IMR-90 (cell line): Measurements from ENCODE around the gene DPH3. TPM values are rescaled to one million over a fixed set of nuclear protein-coding genes. Genes with fewer than 3 reads are reported as not detected.

ENCODE experiments used
- ATAC-seq: fragments of 200-7000 bp; cut with Tn5 transposase; 2 replicates; pipeline ENCODE4 v1.9.1; 2020; ENCODE audit warnings: low read depth, mild to moderate bottlenecking, moderate library complexity
- BruUV-seq: library from RNA; stranded (reverse); fragments of 400-500 nt; replicated peaks from 2 replicates; lab custom pipeline; 2021; lab: Mats Ljungman, UMichigan
- CTCF ChIA-PET: fragments of 300-600 bp; formaldehyde crosslinking; extraction: SDS; loops from one replicate; lab custom pipeline; 2021; ENCODE audit warnings: antibody characterized with exemption; lab: Yijun Ruan, JAX
- POLR2A ChIA-PET: fragments of 300-600 bp; sonication (Branson Sonifier 250); formaldehyde crosslinking; loops from one replicate; lab custom pipeline; 2022; ENCODE audit warnings: antibody characterized with exemption; ENCODE audit not compliant: unreplicated experiment; lab: Charles Lee
- DNase-seq: peaks from one replicate; pipeline ENCODE4 v3.0.0; 2013
- H2AFZ ChIP-seq: replicated peaks from 2 replicates; pipeline ENCODE3; 2013; ENCODE audit warnings: low read length, mild to moderate bottlenecking; ENCODE audit not compliant: poor library complexity
- H2AK5ac ChIP-seq: 2 replicates; pipeline ENCODE4 v1.6.1; 2013; ENCODE audit warnings: low read depth, low read length, inconsistent platforms
- H2AK9ac ChIP-seq: replicated peaks from 2 replicates; pipeline ENCODE3; 2013; ENCODE audit warnings: mild to moderate bottlenecking, low read depth, low read length, moderate library complexity; ENCODE audit not compliant: poor library complexity
- H2BK120ac ChIP-seq: 2 replicates; pipeline ENCODE4 v1.6.1; 2013; ENCODE audit warnings: low read depth, low read length, inconsistent platforms
- H2BK15ac ChIP-seq: 3 replicates; pipeline ENCODE4 v1.6.1; 2013; ENCODE audit warnings: low read depth, low read length, inconsistent platforms
- H2BK20ac ChIP-seq: 2 replicates; pipeline ENCODE4 v1.6.1; 2013; ENCODE audit warnings: low read depth, mild to moderate bottlenecking, inconsistent platforms, low read length, moderate library complexity
- H2BK5ac ChIP-seq: 2 replicates; pipeline ENCODE4 v1.6.1; 2013; ENCODE audit warnings: mild to moderate bottlenecking, low read depth, low read length, inconsistent platforms; ENCODE audit not compliant: poor library complexity, severe bottlenecking
- H3K14ac ChIP-seq: replicated peaks from 2 replicates; pipeline ENCODE4 v1.6.1; 2013; ENCODE audit warnings: low read depth, low read length, inconsistent platforms
- H3K18ac ChIP-seq: 2 replicates; pipeline ENCODE4 v1.6.1; 2013; ENCODE audit warnings: low read depth, low read length, control low read depth
- H3K23ac ChIP-seq: 2 replicates; pipeline ENCODE4 v1.6.1; 2013; ENCODE audit warnings: low read depth, low read length, inconsistent platforms
- H3K27ac ChIP-seq: 2 replicates; pipeline ENCODE4 v1.5.1; 2013; ENCODE audit warnings: mild to moderate bottlenecking, control low read depth, low read length; ENCODE audit not compliant: insufficient read depth
- H3K27me3 ChIP-seq: 2 replicates; pipeline ENCODE4 v1.6.1; 2013; ENCODE audit warnings: low read length; ENCODE audit not compliant: control insufficient read depth, insufficient read depth
- H3K36me3 ChIP-seq: 2 replicates; pipeline ENCODE4 v1.6.1; 2013; ENCODE audit warnings: low read length, mixed read lengths; ENCODE audit not compliant: control insufficient read depth, insufficient read depth
- H3K4ac ChIP-seq: 2 replicates; pipeline ENCODE4 v1.6.1; 2013; ENCODE audit warnings: low read depth, low read length, inconsistent platforms
- H3K4me1 ChIP-seq: 2 replicates; pipeline ENCODE4 v1.6.1; 2013; ENCODE audit warnings: low read length, mixed read lengths; ENCODE audit not compliant: control insufficient read depth, insufficient read depth
- H3K4me2 ChIP-seq: 2 replicates; pipeline ENCODE4 v1.6.1; 2013; ENCODE audit warnings: low read depth, mild to moderate bottlenecking, control low read depth, low read length, moderate library complexity
- H3K4me3 ChIP-seq: 2 replicates; pipeline ENCODE4 v1.5.1; 2013; ENCODE audit warnings: low read depth, mild to moderate bottlenecking, control low read depth, low read length, moderate library complexity; ENCODE audit not compliant: insufficient read depth
- H3K56ac ChIP-seq: 2 replicates; pipeline ENCODE4 v1.6.1; 2013; ENCODE audit warnings: low read length, inconsistent platforms; ENCODE audit not compliant: insufficient read depth; ENCODE audit errors: extremely low read depth
- H3K79me1 ChIP-seq, 2 experiments: 2 replicates each; pipeline ENCODE4 v1.6.1; 2013; ENCODE audit warnings: low read length in 2 of 2, inconsistent platforms in 1 of 2, low read depth in 1 of 2
- H3K9ac ChIP-seq: 2 replicates; pipeline ENCODE4 v1.6.1; 2013; ENCODE audit warnings: low read depth, low read length, control low read depth
- H3K9me1 ChIP-seq: 2 replicates; pipeline ENCODE4 v1.6.1; 2013; ENCODE audit warnings: low read length, inconsistent platforms; ENCODE audit not compliant: insufficient read depth
- H3K9me3 ChIP-seq: 2 replicates; pipeline ENCODE4 v1.6.1; 2013; ENCODE audit warnings: low read length; ENCODE audit not compliant: control insufficient read depth, insufficient read depth
- H4K20me1 ChIP-seq: 2 replicates; pipeline ENCODE4 v1.6.1; 2013; ENCODE audit warnings: low read length, inconsistent platforms; ENCODE audit not compliant: insufficient read depth
- H4K5ac ChIP-seq: 2 replicates; pipeline ENCODE4 v1.6.1; 2013; ENCODE audit warnings: mild to moderate bottlenecking, low read depth, low read length, control low read depth
- H4K8ac ChIP-seq, 2 experiments: 2 replicates each; pipeline ENCODE4 v1.6.1; 2013; ENCODE audit warnings: low read depth in 2 of 2, low read length in 2 of 2, control low read depth in 1 of 2, inconsistent platforms in 1 of 2
- H4K91ac ChIP-seq: 2 replicates; pipeline ENCODE4 v1.6.1; 2013; ENCODE audit warnings: low read depth, low read length, inconsistent platforms; ENCODE audit not compliant: insufficient read depth
- RCOR1 ChIP-seq: IDR thresholded peaks from 2 replicates; pipeline ENCODE4 v1.6.1; 2012; ENCODE audit warnings: mild to moderate bottlenecking, low read length, improper control_type of control experiment; ENCODE audit not compliant: insufficient replicate concordance
- RFX5 ChIP-seq: IDR thresholded peaks from 2 replicates; pipeline ENCODE4 v1.8.0; 2012; ENCODE audit warnings: low read depth, mild to moderate bottlenecking, low read length, moderate library complexity
- WGBS, 2 experiments: methylation state at CpG; one replicate each; pipeline versions ENCODE4 v1.1.5 to v1.1.7; 2013; ENCODE audit warnings: missing lambda C conversion rate in 2 of 2; ENCODE audit not compliant: insufficient read length in 1 of 2; ENCODE audit errors: extremely low coverage in 2 of 2; 5-methylcytosine and 5-hydroxymethylcytosine counted together
- dilution Hi-C: fragments of 300-500 bp; cut with HindIII; formaldehyde crosslinking; loops from one replicate; pipeline ENCODE4 v1.14.3; 2018; ENCODE audit warnings: low sequenced_read_pairs; ENCODE audit not compliant: unreplicated experiment
- in situ Hi-C: fragments of 300-500 bp; cut with MboI; formaldehyde crosslinking; loops from 3 replicates; pipeline ENCODE4 v1.14.3; 2019; ENCODE audit warnings: low sequenced_read_pairs, inconsistent platforms, mixed read lengths
- intact Hi-C: fragments of 100-400 bp; cut with micrococcal nuclease; formaldehyde crosslinking; loops from 2 replicates; pipeline ENCODE4 v1.10.0; 2022
- polyA plus RNA-seq, 3 experiments: library from polyadenylated mRNA; depleted of rRNA; stranded (reverse); fragments of >200 nt; gene quantifications; 2 replicates each; pipeline ENCODE4 v1.2.3, GENCODE V29; 2012; ENCODE audit warnings: low replicate concordance in 1 of 3
- total RNA-seq: library from RNA; depleted of rRNA; stranded (reverse); fragments of >200 nt; gene quantifications from 2 replicates; pipeline ENCODE4 v1.2.3, GENCODE V29; 2012
- TF ChIP-seq, protein P1 (sequence below): conservative IDR thresholded peaks from 2 replicates; pipeline ENCODE4 v1.5.1; 2012; ENCODE audit warnings: mild to moderate bottlenecking, low read depth, low read length, improper control_type of control experiment
- TF ChIP-seq, protein P2 (sequence below): fragments of 150-350 bp; IDR thresholded peaks from 2 replicates; pipeline ENCODE4 v1.6.1; 2016; ENCODE audit warnings: low read depth, mild to moderate bottlenecking, low read length, moderate library complexity, borderline replicate concordance
- TF ChIP-seq, protein P3 (sequence below): fragments of 150-350 bp; IDR thresholded peaks from 2 replicates; pipeline ENCODE4 v1.6.1; 2017; ENCODE audit warnings: mild to moderate bottlenecking, antibody characterized with exemption, low read length, low read depth

Gene DPH3
- total and polyA plus RNA-seq, 2 of the 4 experiments (the other 2 are of a cell fraction) = 12.9 to 32.1 TPM

- Histone ChIP-seq H4K20me1 (no peaks in the 10 kb centered on the region), H4K5ac (no peak overlapping the region), H2AK5ac (no peak overlapping the region), H3K27me3 (no peaks in the 10 kb centered on the region), H2AK9ac (no peak overlapping the region), H2BK15ac (no peak overlapping the region), H3K14ac (no peak overlapping the region), H3K4me3 (no peak overlapping the region), H3K79me1 (no peaks in the 10 kb centered on the region), H3K4me1 (0 out of 2 replicates have a peak, but pooled peaks cover 2% of the 10 kb centered on the region), H3K56ac (no peak overlapping the region), H3K36me3 (peaks cover 5% of the 10 kb centered on the region; the same call in 1 of the 2 replicates), H2BK20ac (no peak overlapping the region), H4K8ac (no peak overlapping the region), H3K27ac (no peak overlapping the region), H3K4me2 (no peak overlapping the region), H3K9ac (no peak overlapping the region), H4K91ac (no peak overlapping the region), H3K4ac (no peak overlapping the region), H3K23ac (no peak overlapping the region), H2AFZ (no peak overlapping the region), H3K9me3 (no peaks in the 10 kb centered on the region), H2BK5ac (no peak overlapping the region), H3K9me1 (peaks cover 6% of the 10 kb centered on the region), H2BK120ac (no peak overlapping the region), H3K18ac (no peak overlapping the region)
- TF ChIP-seq RCOR1 (no peak), RFX5 (no peak)
- TF ChIP-seq, protein P1, sequence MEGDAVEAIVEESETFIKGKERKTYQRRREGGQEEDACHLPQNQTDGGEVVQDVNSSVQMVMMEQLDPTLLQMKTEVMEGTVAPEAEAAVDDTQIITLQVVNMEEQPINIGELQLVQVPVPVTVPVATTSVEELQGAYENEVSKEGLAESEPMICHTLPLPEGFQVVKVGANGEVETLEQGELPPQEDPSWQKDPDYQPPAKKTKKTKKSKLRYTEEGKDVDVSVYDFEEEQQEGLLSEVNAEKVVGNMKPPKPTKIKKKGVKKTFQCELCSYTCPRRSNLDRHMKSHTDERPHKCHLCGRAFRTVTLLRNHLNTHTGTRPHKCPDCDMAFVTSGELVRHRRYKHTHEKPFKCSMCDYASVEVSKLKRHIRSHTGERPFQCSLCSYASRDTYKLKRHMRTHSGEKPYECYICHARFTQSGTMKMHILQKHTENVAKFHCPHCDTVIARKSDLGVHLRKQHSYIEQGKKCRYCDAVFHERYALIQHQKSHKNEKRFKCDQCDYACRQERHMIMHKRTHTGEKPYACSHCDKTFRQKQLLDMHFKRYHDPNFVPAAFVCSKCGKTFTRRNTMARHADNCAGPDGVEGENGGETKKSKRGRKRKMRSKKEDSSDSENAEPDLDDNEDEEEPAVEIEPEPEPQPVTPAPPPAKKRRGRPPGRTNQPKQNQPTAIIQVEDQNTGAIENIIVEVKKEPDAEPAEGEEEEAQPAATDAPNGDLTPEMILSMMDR = no peak
- TF ChIP-seq, protein P2, sequence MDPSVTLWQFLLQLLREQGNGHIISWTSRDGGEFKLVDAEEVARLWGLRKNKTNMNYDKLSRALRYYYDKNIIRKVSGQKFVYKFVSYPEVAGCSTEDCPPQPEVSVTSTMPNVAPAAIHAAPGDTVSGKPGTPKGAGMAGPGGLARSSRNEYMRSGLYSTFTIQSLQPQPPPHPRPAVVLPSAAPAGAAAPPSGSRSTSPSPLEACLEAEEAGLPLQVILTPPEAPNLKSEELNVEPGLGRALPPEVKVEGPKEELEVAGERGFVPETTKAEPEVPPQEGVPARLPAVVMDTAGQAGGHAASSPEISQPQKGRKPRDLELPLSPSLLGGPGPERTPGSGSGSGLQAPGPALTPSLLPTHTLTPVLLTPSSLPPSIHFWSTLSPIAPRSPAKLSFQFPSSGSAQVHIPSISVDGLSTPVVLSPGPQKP = no peak
- TF ChIP-seq, protein P3, sequence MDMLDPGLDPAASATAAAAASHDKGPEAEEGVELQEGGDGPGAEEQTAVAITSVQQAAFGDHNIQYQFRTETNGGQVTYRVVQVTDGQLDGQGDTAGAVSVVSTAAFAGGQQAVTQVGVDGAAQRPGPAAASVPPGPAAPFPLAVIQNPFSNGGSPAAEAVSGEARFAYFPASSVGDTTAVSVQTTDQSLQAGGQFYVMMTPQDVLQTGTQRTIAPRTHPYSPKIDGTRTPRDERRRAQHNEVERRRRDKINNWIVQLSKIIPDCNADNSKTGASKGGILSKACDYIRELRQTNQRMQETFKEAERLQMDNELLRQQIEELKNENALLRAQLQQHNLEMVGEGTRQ = no peak
- intact Hi-C loops = no loop called here
- in situ Hi-C loops = no loop called here
- no peak for ATAC-seq
- no TSS peak for BruUV-seq
- no CpG with 5 or more reads among the region's 6 CpGs for WGBS, 2 experiments
- ChIA-PET POLR2A (no interaction called here), CTCF (no interaction called here)
- no peak for DNase-seq
- dilution Hi-C loops = no loop called here
Observed at GRCh38 chr3:16301507-16301906, 36.8 kb upstream of the DPH3 start.
